Measurements from ENCODE around the gene FCRL6. TPM values are rescaled to one million over a fixed set of nuclear protein-coding genes. Genes with fewer than 3 reads are reported as not detected.

Gene FCRL6
- total and polyA plus RNA-seq, 2 experiments from 2014 or later, result not detected

DNA sequence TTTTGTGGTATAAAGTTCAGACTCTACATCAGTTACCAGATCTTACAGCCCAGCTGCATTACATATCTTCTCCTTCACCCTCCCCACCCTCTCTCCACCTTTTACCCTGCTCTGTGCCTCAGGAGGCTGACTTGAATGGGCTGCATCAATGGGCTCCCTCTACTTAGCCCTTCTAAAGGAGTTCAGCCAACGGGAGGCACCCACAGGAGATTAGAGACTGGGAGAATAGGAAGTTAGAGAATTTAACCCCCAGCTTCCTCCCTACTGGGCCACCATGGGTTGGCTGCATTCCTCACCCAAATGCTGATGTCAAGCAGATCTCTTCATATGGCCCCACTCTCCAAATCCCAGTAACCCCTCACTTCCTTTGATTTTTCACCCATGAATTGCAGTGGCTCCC, 38.5 kb upstream of the FCRL6 start:
- Histone ChIP-seq H3K9ac (no peak overlapping the region), H3K27ac (no peak overlapping the region), H3F3A (ENCODE audit: insufficient read depth) (no peaks in the 10 kb centered on the region), H3K4me2 (ENCODE audit: unreplicated experiment) (no peak overlapping the region), H3K9me2 (ENCODE audit: insufficient read depth) (no peaks in the 10 kb centered on the region), H3K27me3 (replicated peaks; ENCODE audit: insufficient read depth) (no peaks in the 10 kb centered on the region; the same call in 1 of the 2 replicates), H3K4me1 (ENCODE audit: insufficient read depth) (no peaks in the 10 kb centered on the region), H3K79me2 (ENCODE audit: insufficient read depth) (no peaks in the 10 kb centered on the region), H3K36me3 (ENCODE audit: low read depth) (no peaks in the 10 kb centered on the region), H4K20me1 (ENCODE audit: insufficient read depth) (no peaks in the 10 kb centered on the region), H2AFZ (no peak overlapping the region), H3K4me3 (no peak overlapping the region), H3K9me3 (ENCODE audit: low read depth) (no peaks in the 10 kb centered on the region)
- in situ Hi-C loops (cut with MboI), result no loop called here
- WGBS, 2 experiments (ENCODE audit: low coverage in 1 of 2, low lambda C conversion rate in 2 of 2, missing lambda C conversion rate in 2 of 2), result 9 to 18% methylated on average over 1 of the region's 1 CpG
- DNase-seq, result no peak
- TF ChIP-seq EZH2 (IDR thresholded peaks at IDR 0.05; ENCODE audit: insufficient read depth, poor library complexity, severe bottlenecking), result no peak
- no peak for TF ChIP-seq EZH2phosphoT487 (IDR thresholded peaks at IDR 0.05; ENCODE audit: insufficient read depth, low read depth)

DNA sequence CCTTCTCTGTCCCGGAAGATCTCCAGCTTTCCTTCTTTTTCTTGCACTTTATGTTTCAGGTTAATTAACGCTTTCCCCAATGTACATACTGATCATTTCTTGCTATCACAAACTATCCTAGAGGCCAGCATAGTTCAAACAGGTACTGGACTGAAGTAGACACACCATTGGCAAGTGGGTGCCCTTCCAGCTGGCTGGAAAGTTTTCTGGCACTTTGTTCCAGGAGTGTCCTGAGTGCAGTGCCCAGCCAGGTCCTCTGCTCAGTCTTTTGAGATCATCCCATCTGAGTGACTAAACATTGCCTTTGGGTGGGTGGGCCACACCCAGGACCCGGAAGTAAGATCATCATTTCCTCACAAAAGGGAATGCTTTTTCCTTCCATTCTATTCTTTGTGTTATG, 36.4 kb upstream of the FCRL6 start:
- Histone ChIP-seq H3K4me2 (ENCODE audit: unreplicated experiment) (no peak overlapping the region), H3K27me3 (replicated peaks; ENCODE audit: insufficient read depth) (no peaks in the 10 kb centered on the region; the same call in 1 of the 2 replicates), H3K9me2 (ENCODE audit: insufficient read depth) (no peaks in the 10 kb centered on the region), H3K36me3 (ENCODE audit: low read depth) (no peaks in the 10 kb centered on the region), H3K27ac (no peak overlapping the region), H2AFZ (no peak overlapping the region), H3K9me3 (ENCODE audit: low read depth) (no peaks in the 10 kb centered on the region), H3K79me2 (ENCODE audit: insufficient read depth) (no peaks in the 10 kb centered on the region), H3K4me3 (no peak overlapping the region), H3F3A (ENCODE audit: insufficient read depth) (no peaks in the 10 kb centered on the region), H4K20me1 (ENCODE audit: insufficient read depth) (no peaks in the 10 kb centered on the region), H3K9ac (no peak overlapping the region), H3K4me1 (ENCODE audit: insufficient read depth) (no peaks in the 10 kb centered on the region)
- DNase-seq, result no peak
- no peak for TF ChIP-seq EZH2 (IDR thresholded peaks at IDR 0.05; ENCODE audit: insufficient read depth, poor library complexity, severe bottlenecking)
- no peak for TF ChIP-seq EZH2phosphoT487 (IDR thresholded peaks at IDR 0.05; ENCODE audit: insufficient read depth, low read depth)
- in situ Hi-C loops (cut with MboI), result no loop called here
- 29 to 35% methylated on average over 3 of the region's 3 CpGs for WGBS, 2 experiments (ENCODE audit: low coverage in 1 of 2, low lambda C conversion rate in 2 of 2, missing lambda C conversion rate in 2 of 2)

DNA sequence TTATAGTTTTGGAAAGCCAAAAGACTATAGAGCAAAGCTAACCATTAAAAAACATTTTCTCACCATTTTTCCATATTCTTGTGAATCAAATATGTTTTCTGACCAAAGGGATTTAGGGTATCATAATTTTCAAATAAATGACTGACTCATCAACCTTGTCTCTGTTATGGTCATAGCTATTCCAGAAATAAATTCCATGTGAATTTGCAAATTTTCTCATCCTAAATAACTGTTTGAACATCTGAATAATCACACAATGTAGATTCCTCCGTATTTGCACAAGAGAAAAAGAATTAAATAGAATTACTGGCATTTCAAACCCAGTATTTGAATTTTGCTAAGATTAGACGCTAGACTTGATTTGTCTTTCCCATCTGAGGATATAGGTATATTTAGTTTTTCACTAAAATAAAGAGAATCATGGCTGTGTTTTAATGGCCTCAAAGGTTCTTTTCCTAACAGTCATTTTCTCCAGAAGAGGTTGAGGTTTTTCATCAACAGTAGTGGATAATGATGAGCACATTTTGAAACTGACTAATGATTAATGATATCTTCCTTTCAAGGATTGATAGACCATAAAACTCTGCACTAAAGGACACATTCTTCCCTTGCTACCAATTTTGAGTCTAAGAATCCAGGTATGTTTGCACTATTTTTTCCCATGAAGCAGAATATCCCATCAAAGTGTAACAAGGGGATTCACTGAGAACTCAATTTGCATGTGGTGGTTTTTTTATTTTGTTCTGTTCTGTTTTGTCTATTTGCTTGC, 30.8 kb upstream of the FCRL6 start:
- Histone ChIP-seq H3K9ac (no peak overlapping the region), H2AFZ (no peak overlapping the region), H3K27me3 (replicated peaks; ENCODE audit: insufficient read depth) (peaks cover 3% of the 10 kb centered on the region; the same call in 1 of the 2 replicates), H3K27ac (no peak overlapping the region), H3K9me2 (ENCODE audit: insufficient read depth) (no peaks in the 10 kb centered on the region), H3F3A (ENCODE audit: insufficient read depth) (no peaks in the 10 kb centered on the region), H4K20me1 (ENCODE audit: insufficient read depth) (no peaks in the 10 kb centered on the region), H3K4me2 (ENCODE audit: unreplicated experiment) (no peak overlapping the region), H3K4me3 (no peak overlapping the region), H3K4me1 (ENCODE audit: insufficient read depth) (no peaks in the 10 kb centered on the region), H3K79me2 (ENCODE audit: insufficient read depth) (no peaks in the 10 kb centered on the region), H3K36me3 (ENCODE audit: low read depth) (no peaks in the 10 kb centered on the region), H3K9me3 (ENCODE audit: low read depth) (no peaks in the 10 kb centered on the region)
- in situ Hi-C loops (cut with MboI), result no loop called here
- TF ChIP-seq EZH2phosphoT487 (IDR thresholded peaks at IDR 0.05; ENCODE audit: insufficient read depth, low read depth), result no peak
- TF ChIP-seq EZH2 (IDR thresholded peaks at IDR 0.05; ENCODE audit: insufficient read depth, poor library complexity, severe bottlenecking), result no peak
- DNase-seq, result no peak
- 47 to 57% methylated on average over 2 of the region's 2 CpGs for WGBS, 2 experiments (ENCODE audit: low coverage in 1 of 2, low lambda C conversion rate in 2 of 2, missing lambda C conversion rate in 2 of 2)

DNA sequence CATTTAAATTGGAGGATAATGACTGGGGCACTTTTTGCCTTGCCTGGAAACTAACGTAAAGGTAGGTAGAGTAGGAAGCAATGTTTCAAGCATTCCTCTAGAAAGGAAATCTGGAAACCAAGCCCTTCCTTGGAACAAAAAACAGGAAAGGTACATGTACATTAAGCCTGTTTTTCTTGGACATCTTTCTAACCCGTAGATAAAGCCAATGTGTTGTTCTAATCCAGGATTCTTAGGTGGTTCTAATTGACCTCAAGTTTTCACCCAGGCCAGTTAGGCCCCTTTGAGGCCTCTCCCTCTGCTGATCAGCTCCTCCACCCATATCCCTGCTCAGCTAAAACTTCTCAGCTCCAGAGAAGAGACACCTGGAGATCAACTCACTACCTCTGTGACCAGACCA, 27.7 kb upstream of the FCRL6 start:
- H3K79me2 ChIP-seq (ENCODE audit: insufficient read depth), result no peaks in the 10 kb centered on the region
- TF ChIP-seq EZH2phosphoT487 (IDR thresholded peaks at IDR 0.05; ENCODE audit: insufficient read depth, low read depth), result no peak
- no peak for TF ChIP-seq EZH2 (IDR thresholded peaks at IDR 0.05; ENCODE audit: insufficient read depth, poor library complexity, severe bottlenecking)
- H3K9me3 ChIP-seq (ENCODE audit: low read depth), result no peaks in the 10 kb centered on the region
- in situ Hi-C loops (cut with MboI), result no loop called here
- no peak overlapping the region for H3K4me2 ChIP-seq (ENCODE audit: unreplicated experiment)
- H3K9ac ChIP-seq, result no peak overlapping the region
- H3K27ac ChIP-seq, result no peak overlapping the region
- H3F3A ChIP-seq (ENCODE audit: insufficient read depth), result peaks cover under 1% of the 10 kb centered on the region; the same call in 1 of the 2 replicates
- no peak for DNase-seq
- H3K4me1 ChIP-seq (ENCODE audit: insufficient read depth), result 0 out of 2 replicates have a peak, but pooled peaks cover 6% of the 10 kb centered on the region
- no peak overlapping the region for H2AFZ ChIP-seq
- H3K4me3 ChIP-seq, result no peak overlapping the region
- H3K36me3 ChIP-seq (ENCODE audit: low read depth), result no peaks in the 10 kb centered on the region
- WGBS, 2 experiments (ENCODE audit: low coverage in 1 of 2, low lambda C conversion rate in 2 of 2, missing lambda C conversion rate in 2 of 2), result 48 to 54% methylated on average over 2 of the region's 2 CpGs
- no peaks in the 10 kb centered on the region for H3K9me2 ChIP-seq (ENCODE audit: insufficient read depth)
- H3K27me3 ChIP-seq (replicated peaks; ENCODE audit: insufficient read depth), result 0 out of 2 replicates have a peak, but pooled peaks cover 3% of the 10 kb centered on the region
- no peaks in the 10 kb centered on the region for H4K20me1 ChIP-seq (ENCODE audit: insufficient read depth)
